ENCODE data around the gene SOAT1.
"Not testable (repeated sequence)": the region's sequence is repeated elsewhere in the genome, so short reads cannot be mapped to it uniquely, and the experiment has no call there.

Gene SOAT1

DNA sequence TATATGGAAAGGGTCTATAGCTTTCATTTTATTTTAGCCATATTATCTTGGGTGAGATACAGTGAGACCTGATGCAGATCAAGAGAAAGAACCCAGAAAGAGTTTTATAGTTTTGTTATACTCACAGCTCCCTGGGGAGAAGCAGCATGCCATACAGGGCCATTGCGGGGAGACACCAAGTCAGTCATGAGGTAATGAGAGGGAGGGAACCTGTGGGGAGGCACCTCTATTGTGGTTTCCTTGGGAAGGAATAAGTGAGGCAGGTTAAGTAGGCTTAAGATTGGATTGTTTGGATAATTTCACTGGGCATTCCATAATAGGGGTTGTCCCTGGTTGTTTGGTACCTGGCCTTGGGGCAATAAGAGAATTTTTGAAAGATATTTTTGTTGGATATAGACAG is 91.9 kb downstream of the SOAT1 start:
- TF ChIP-seq, protein P1, sequence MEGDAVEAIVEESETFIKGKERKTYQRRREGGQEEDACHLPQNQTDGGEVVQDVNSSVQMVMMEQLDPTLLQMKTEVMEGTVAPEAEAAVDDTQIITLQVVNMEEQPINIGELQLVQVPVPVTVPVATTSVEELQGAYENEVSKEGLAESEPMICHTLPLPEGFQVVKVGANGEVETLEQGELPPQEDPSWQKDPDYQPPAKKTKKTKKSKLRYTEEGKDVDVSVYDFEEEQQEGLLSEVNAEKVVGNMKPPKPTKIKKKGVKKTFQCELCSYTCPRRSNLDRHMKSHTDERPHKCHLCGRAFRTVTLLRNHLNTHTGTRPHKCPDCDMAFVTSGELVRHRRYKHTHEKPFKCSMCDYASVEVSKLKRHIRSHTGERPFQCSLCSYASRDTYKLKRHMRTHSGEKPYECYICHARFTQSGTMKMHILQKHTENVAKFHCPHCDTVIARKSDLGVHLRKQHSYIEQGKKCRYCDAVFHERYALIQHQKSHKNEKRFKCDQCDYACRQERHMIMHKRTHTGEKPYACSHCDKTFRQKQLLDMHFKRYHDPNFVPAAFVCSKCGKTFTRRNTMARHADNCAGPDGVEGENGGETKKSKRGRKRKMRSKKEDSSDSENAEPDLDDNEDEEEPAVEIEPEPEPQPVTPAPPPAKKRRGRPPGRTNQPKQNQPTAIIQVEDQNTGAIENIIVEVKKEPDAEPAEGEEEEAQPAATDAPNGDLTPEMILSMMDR (IDR thresholded peaks at IDR 0.05; ENCODE audit: unreplicated experiment in 3 of 3): no peak

DNA sequence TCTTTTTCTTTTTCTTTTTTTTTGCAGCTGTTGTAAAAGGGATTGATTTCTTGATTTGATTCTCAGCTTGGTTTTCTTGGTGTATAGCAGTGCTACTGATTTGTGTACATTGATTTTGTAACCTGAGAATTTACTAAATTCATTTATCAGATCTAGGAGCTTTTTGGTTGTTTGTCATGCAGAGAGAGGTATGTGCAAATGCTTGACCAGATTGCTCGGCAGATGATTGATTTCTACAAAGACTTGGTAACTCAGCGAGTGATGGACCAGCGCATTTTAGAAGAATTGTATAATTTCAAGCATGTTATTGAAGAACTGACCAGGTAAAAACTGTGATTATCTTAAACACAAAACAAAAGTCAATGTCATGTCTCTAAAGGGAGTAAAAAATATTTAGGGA is 100.1 kb downstream of the SOAT1 start:
- Mint-ChIP-seq H3K9me3 (peaks cover 20% of the 10 kb centered on the region), H3K4me3 (no peak overlapping the region), H3K27me3 (ENCODE audit: low read depth) (no peaks in the 10 kb centered on the region), H3K27ac (no peak overlapping the region), H3K36me3 (ENCODE audit: low read depth) (peaks cover 18% of the 10 kb centered on the region), H3K4me1 (no peaks in the 10 kb centered on the region)
- TF ChIP-seq, protein P1 (IDR thresholded peaks at IDR 0.05; ENCODE audit: unreplicated experiment in 3 of 3): no peak

More for the DNA sequence above, 91.9 kb downstream of the SOAT1 start:
- H3K4me1 Mint-ChIP-seq: no peaks in the 10 kb centered on the region
- no peaks in the 10 kb centered on the region for H3K27me3 Mint-ChIP-seq (ENCODE audit: low read depth)
- H3K36me3 Mint-ChIP-seq (ENCODE audit: low read depth): no peaks in the 10 kb centered on the region
- H3K27ac Mint-ChIP-seq: no peak overlapping the region
- no peaks in the 10 kb centered on the region for H3K9me3 Mint-ChIP-seq
- no peak overlapping the region for H3K4me3 Mint-ChIP-seq

DNA sequence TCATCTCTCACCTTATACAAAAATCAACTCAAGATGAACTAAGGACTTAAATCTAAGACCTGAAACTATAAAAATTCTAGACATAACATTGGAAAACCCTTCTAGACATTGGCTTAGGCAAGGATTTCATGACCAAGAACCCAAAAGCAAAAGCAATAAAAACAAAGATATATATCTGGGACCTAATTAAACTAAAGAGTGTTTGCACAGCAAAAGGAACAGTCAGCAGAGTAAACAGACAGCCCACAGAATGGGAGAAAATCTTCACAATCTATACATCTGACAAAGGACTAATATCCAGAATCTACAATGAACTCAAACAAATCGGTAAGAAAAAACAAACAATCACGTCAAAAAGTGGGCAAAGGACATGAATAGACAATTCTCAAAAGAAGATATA is 105.8 kb downstream of the SOAT1 start:
- H3K27me3 Mint-ChIP-seq (ENCODE audit: low read depth): not testable (repeated sequence)

More for the DNA sequence above, 105.8 kb downstream of the SOAT1 start:
- not testable (repeated sequence) for H3K4me3 Mint-ChIP-seq; H3K4me1 Mint-ChIP-seq; H3K9me3 Mint-ChIP-seq; H3K36me3 Mint-ChIP-seq (ENCODE audit: low read depth); H3K27ac Mint-ChIP-seq

All from nephron (organoid).